ENCODE measurements around the gene CHRM3. TPM values are rescaled to one million over a fixed set of nuclear protein-coding genes. Genes with fewer than 3 reads are reported as not detected.

Gene CHRM3
- total RNA-seq, 6 experiments from 2014 or later: under 0.01 to 2.3 (median 0.99) TPM

DNA sequence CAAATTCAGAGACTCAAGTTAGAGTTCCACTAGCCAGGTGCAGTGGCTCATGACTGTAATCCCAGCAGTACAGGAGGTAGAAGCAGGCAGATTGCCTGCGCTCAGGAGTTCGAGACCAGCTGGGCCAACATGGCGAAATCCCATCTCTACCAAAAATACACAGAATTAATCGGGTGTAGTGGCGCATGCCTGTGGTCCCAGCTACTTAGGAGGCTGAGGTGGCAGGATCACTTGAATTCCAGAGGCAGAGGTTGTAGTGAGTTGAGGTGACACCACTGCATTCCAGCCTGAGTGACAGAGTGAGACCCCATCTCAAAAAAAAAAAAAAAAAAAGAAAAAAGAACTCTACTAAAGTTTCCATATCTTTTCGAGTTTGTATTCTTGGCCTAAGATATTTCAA, 36.7 kb upstream of the CHRM3 start:
- no peak for TF ChIP-seq POLR2A (IDR thresholded peaks at IDR 0.05)
- TF ChIP-seq, protein P1, sequence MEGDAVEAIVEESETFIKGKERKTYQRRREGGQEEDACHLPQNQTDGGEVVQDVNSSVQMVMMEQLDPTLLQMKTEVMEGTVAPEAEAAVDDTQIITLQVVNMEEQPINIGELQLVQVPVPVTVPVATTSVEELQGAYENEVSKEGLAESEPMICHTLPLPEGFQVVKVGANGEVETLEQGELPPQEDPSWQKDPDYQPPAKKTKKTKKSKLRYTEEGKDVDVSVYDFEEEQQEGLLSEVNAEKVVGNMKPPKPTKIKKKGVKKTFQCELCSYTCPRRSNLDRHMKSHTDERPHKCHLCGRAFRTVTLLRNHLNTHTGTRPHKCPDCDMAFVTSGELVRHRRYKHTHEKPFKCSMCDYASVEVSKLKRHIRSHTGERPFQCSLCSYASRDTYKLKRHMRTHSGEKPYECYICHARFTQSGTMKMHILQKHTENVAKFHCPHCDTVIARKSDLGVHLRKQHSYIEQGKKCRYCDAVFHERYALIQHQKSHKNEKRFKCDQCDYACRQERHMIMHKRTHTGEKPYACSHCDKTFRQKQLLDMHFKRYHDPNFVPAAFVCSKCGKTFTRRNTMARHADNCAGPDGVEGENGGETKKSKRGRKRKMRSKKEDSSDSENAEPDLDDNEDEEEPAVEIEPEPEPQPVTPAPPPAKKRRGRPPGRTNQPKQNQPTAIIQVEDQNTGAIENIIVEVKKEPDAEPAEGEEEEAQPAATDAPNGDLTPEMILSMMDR (IDR thresholded peaks at IDR 0.05): no peak
- no peaks in the 10 kb centered on the region for H3K36me3 ChIP-seq
- intact Hi-C loops (cut with DNase I): no loop called here
- no peaks in the 10 kb centered on the region for H3K27me3 ChIP-seq
- H3K4me3 ChIP-seq: no peak overlapping the region
- no peak for DNase-seq
- no peak overlapping the region for H3K27ac ChIP-seq
- 38% methylated on average over 1 of the region's 6 CpGs for WGBS (ENCODE audit: insufficient coverage, low coverage, low lambda C conversion rate, missing lambda C conversion rate)
- no peaks in the 10 kb centered on the region for H3K4me1 ChIP-seq
- ATAC-seq: no peak
- no peaks in the 10 kb centered on the region for H3K9me3 ChIP-seq

DNA sequence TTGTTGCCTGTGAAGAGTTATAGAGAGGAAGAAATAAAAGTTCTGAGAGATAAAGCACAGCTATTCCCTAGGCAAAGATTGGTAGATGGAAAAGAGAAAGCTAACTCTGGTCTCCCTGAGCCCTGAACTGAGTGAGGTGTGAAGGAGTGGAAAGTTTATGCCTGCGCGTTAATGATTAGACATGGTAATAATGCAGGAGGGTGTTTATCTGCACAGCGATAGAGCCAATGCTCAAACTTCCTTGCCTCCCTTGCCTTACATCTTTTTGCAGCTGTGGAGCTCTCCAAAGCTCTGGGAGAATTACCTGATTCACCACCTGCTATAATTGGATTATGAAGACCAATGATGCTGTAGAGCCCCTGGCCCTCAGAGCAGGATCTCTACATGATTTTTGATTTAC, 32.8 kb upstream of the CHRM3 start:
- Histone ChIP-seq H3K36me3 (no peaks in the 10 kb centered on the region), H3K27me3 (no peaks in the 10 kb centered on the region), H3K4me1 (no peaks in the 10 kb centered on the region), H3K4me3 (no peak overlapping the region), H3K9me3 (no peaks in the 10 kb centered on the region), H3K27ac (no peak overlapping the region)
- WGBS (ENCODE audit: insufficient coverage, low coverage, low lambda C conversion rate, missing lambda C conversion rate): 68% methylated on average over 3 of the region's 3 CpGs
- intact Hi-C loops (cut with DNase I): no loop called here
- ATAC-seq: peak; percentile 42 to 84 (median 57)
- DNase-seq: no peak
- TF ChIP-seq POLR2A (IDR thresholded peaks at IDR 0.05): no peak
- TF ChIP-seq, protein P1 (IDR thresholded peaks at IDR 0.05): no peak

DNA sequence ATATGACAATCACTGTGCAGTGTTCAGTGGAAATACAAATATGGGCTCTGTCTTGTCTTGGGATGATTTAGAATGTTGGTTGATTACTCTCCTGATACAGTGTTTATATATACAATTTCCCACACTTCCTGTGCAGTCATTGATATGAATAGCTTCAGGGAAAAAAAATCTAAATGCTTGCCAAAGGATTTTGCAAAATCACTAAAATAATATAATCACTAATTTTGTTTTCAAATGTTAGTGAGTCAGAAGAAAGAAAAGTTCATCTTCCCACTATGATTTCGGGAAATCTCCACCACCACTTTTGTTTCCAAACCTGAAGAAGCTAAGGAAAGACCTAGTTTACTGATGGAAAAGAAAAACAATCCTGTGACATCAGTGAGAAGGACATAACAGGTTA, 32.1 kb upstream of the CHRM3 start:
- H3K27ac ChIP-seq: no peak overlapping the region
- H3K4me1 ChIP-seq: no peaks in the 10 kb centered on the region
- 43% methylated on average over 1 of the region's 1 CpG for WGBS (ENCODE audit: insufficient coverage, low coverage, low lambda C conversion rate, missing lambda C conversion rate)
- H3K36me3 ChIP-seq: no peaks in the 10 kb centered on the region
- no peak for DNase-seq
- no peak overlapping the region for H3K4me3 ChIP-seq
- TF ChIP-seq, protein P1 (IDR thresholded peaks at IDR 0.05): no peak
- TF ChIP-seq POLR2A (IDR thresholded peaks at IDR 0.05): no peak
- H3K9me3 ChIP-seq: no peaks in the 10 kb centered on the region
- ATAC-seq: no peak
- intact Hi-C loops (cut with DNase I): no loop called here
- no peaks in the 10 kb centered on the region for H3K27me3 ChIP-seq

DNA sequence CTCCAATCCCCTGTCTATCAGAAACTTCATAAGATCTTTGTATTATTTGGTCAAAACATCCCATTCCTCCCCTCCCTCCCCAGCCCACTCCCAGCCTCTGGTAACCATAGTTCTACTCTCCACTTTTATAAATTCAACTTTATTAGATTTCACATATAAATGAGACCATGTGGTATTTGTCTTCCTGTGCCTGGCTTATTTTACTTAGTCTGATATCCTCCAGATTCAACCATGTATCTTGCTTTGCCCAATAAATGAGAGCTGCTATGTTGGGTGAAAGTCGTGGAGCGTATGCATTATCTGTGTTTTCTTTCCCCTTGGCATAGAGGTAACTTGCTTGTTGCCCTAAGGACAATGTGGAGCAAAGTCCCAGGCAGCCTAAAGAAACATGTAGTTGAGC, 28.5 kb upstream of the CHRM3 start:
- ATAC-seq (no peak), DNase-seq (no peak)
- Histone ChIP-seq H3K27ac (no peak overlapping the region), H3K36me3 (no peaks in the 10 kb centered on the region), H3K4me1 (no peaks in the 10 kb centered on the region), H3K27me3 (no peaks in the 10 kb centered on the region), H3K4me3 (no peak overlapping the region), H3K9me3 (no peaks in the 10 kb centered on the region)
- no peak for TF ChIP-seq POLR2A (IDR thresholded peaks at IDR 0.05)
- TF ChIP-seq, protein P1 (IDR thresholded peaks at IDR 0.05): no peak
- 50% methylated on average over 2 of the region's 2 CpGs for WGBS (ENCODE audit: insufficient coverage, low coverage, low lambda C conversion rate, missing lambda C conversion rate)
- intact Hi-C loops (cut with DNase I): no loop called here

DNA sequence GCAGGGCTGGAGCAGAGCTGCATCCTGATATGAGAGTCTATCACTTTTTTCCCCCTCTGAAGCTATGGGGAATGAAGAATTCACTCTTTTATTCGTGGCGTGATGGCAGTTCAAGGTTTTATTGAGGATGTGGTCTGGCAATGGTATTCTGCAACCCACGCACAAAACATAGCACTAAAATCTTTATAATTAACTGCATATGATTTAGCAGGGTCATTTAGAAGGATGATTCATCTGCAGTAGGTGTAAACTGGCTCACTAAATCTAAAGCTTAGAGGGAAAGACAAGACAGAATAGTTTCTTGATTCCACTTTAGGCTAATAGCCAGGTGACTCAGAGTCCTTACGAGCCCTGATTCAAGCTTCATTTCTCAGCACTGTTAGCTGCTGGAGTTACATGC, 25.0 kb upstream of the CHRM3 start:
- Histone ChIP-seq H3K4me1 (no peaks in the 10 kb centered on the region), H3K9me3 (no peaks in the 10 kb centered on the region), H3K27me3 (no peaks in the 10 kb centered on the region), H3K36me3 (no peaks in the 10 kb centered on the region), H3K4me3 (no peak overlapping the region), H3K27ac (no peak overlapping the region)
- 22% methylated on average over 4 of the region's 4 CpGs for WGBS (ENCODE audit: insufficient coverage, low coverage, low lambda C conversion rate, missing lambda C conversion rate)
- DNase-seq: no peak
- intact Hi-C loops (cut with DNase I): no loop called here
- ATAC-seq: no peak
- no peak for TF ChIP-seq POLR2A (IDR thresholded peaks at IDR 0.05)
- TF ChIP-seq, protein P1 (IDR thresholded peaks at IDR 0.05): no peak
